WTC11 (cell line): ENCODE data around the gene PSD4.

Experiments
- CTCF ChIP-seq: fragments of 200-600 bp; IDR thresholded peaks from 2 replicates; pipeline ENCODE4 v1.8.0; 2022; ENCODE audit warnings: antibody characterized with exemption
- IRF1 ChIP-seq: sonication (generic); formaldehyde crosslinking; IDR thresholded peaks from 2 replicates; pipeline ENCODE4 v1.8.0; 2023; ENCODE audit warnings: missing genetic modification reagents
- SP1 ChIP-seq: sonication (generic); formaldehyde crosslinking; conservative IDR thresholded peaks from 2 replicates; pipeline ENCODE4 v1.8.1; 2022; ENCODE audit warnings: missing genetic modification reagents
- TEAD1 ChIP-seq: sonication (generic); formaldehyde crosslinking; IDR thresholded peaks from 2 replicates; pipeline ENCODE4 v1.8.0; 2022; ENCODE audit warnings: mild to moderate bottlenecking, missing genetic modification reagents
- ZNF317 ChIP-seq: sonication (generic); formaldehyde crosslinking; IDR thresholded peaks from 2 replicates; pipeline ENCODE4 v1.8.1; 2023; ENCODE audit warnings: low read depth, mild to moderate bottlenecking, moderate library complexity, missing genetic modification reagents, borderline replicate concordance
- ZNF532 ChIP-seq: fragments of 250-450 bp; sonication (Bioruptor Pico); IDR thresholded peaks from 2 replicates; pipeline ENCODE4 v1.9.0; 2021; ENCODE audit warnings: mild to moderate bottlenecking, borderline replicate concordance

GRCh38 chr2:113175736-113176695 is 2.2 kb downstream of the PSD4 start:
- TF ChIP-seq ZNF317 (CRISPR knock-in tag) = no peak
- no peak for TF ChIP-seq SP1 (CRISPR knock-in tag)
- no peak for TF ChIP-seq CTCF
- TF ChIP-seq TEAD1 (CRISPR knock-in tag) = no peak
- TF ChIP-seq IRF1 (CRISPR knock-in tag) = no peak
- no peak for TF ChIP-seq ZNF532
